ENCODE measurements around the gene GABRA4.

Gene GABRA4

GRCh38 chr4:47012676-47013075 is 19.3 kb upstream of the GABRA4 start:
- Histone ChIP-seq H3K9me3 (ENCODE audit: control insufficient read depth, low read length) (no peaks in the 10 kb centered on the region), H3K27ac (ENCODE audit: insufficient read depth, low read length, poor library complexity, severe bottlenecking) (no peak overlapping the region), H3K4me1 (ENCODE audit: control insufficient read depth, insufficient read depth, low read length, poor library complexity, severe bottlenecking) (peaks cover 3% of the 10 kb centered on the region), H3K36me3 (ENCODE audit: control insufficient read depth, insufficient read depth, low read length) (no peaks in the 10 kb centered on the region), H3K4me3 (ENCODE audit: insufficient read depth, low read depth, low read length, poor library complexity, severe bottlenecking) (no peak overlapping the region), H3K27me3 (replicated peaks; ENCODE audit: control insufficient read depth, insufficient read depth, low read length, poor library complexity, severe bottlenecking) (no peaks in the 10 kb centered on the region)
- no peak for DNase-seq

GRCh38 chr4:47010912-47011446 is 17.6 kb upstream of the GABRA4 start:
- Histone ChIP-seq H3K4me3 (ENCODE audit: insufficient read depth, low read depth, low read length, poor library complexity, severe bottlenecking) (peak overlapping the region; percentile 19), H3K36me3 (ENCODE audit: control insufficient read depth, insufficient read depth, low read length) (no peaks in the 10 kb centered on the region), H3K9me3 (ENCODE audit: control insufficient read depth, low read length) (no peaks in the 10 kb centered on the region), H3K27me3 (replicated peaks; ENCODE audit: control insufficient read depth, insufficient read depth, low read length, poor library complexity, severe bottlenecking) (no peaks in the 10 kb centered on the region), H3K27ac (ENCODE audit: insufficient read depth, low read length, poor library complexity, severe bottlenecking) (no peak overlapping the region), H3K4me1 (ENCODE audit: control insufficient read depth, insufficient read depth, low read length, poor library complexity, severe bottlenecking) (peaks cover 3% of the 10 kb centered on the region)
- no peak for DNase-seq

GRCh38 chr4:47010347-47010911 is 17.0 kb upstream of the GABRA4 start:
- no peak for DNase-seq
- Histone ChIP-seq H3K36me3 (ENCODE audit: control insufficient read depth, insufficient read depth, low read length) (no peaks in the 10 kb centered on the region), H3K27me3 (replicated peaks; ENCODE audit: control insufficient read depth, insufficient read depth, low read length, poor library complexity, severe bottlenecking) (no peaks in the 10 kb centered on the region), H3K27ac (ENCODE audit: insufficient read depth, low read length, poor library complexity, severe bottlenecking) (no peak overlapping the region), H3K4me1 (ENCODE audit: control insufficient read depth, insufficient read depth, low read length, poor library complexity, severe bottlenecking) (peaks cover 3% of the 10 kb centered on the region), H3K9me3 (ENCODE audit: control insufficient read depth, low read length) (no peaks in the 10 kb centered on the region), H3K4me3 (ENCODE audit: insufficient read depth, low read depth, low read length, poor library complexity, severe bottlenecking) (peak overlapping the region; percentile 7)

GRCh38 chr4:47002580-47002979 is 9.2 kb upstream of the GABRA4 start:
- H3K4me1 ChIP-seq (ENCODE audit: control insufficient read depth, insufficient read depth, low read length, poor library complexity, severe bottlenecking): no peaks in the 10 kb centered on the region
- no peak for DNase-seq
- H3K4me3 ChIP-seq (ENCODE audit: insufficient read depth, low read depth, low read length, poor library complexity, severe bottlenecking): no peak overlapping the region
- H3K36me3 ChIP-seq (ENCODE audit: control insufficient read depth, insufficient read depth, low read length): no peaks in the 10 kb centered on the region
- H3K9me3 ChIP-seq (ENCODE audit: control insufficient read depth, low read length): no peaks in the 10 kb centered on the region
- no peaks in the 10 kb centered on the region for H3K27me3 ChIP-seq (replicated peaks; ENCODE audit: control insufficient read depth, insufficient read depth, low read length, poor library complexity, severe bottlenecking)
- no peak overlapping the region for H3K27ac ChIP-seq (ENCODE audit: insufficient read depth, low read length, poor library complexity, severe bottlenecking)

- DNase-seq: no peak
- H3K4me3 ChIP-seq (ENCODE audit: insufficient read depth, low read depth, low read length, poor library complexity, severe bottlenecking): no peak overlapping the region
- no peaks in the 10 kb centered on the region for H3K36me3 ChIP-seq (ENCODE audit: control insufficient read depth, insufficient read depth, low read length)
- H3K9me3 ChIP-seq (ENCODE audit: control insufficient read depth, low read length): no peaks in the 10 kb centered on the region
- H3K27me3 ChIP-seq (replicated peaks; ENCODE audit: control insufficient read depth, insufficient read depth, low read length, poor library complexity, severe bottlenecking): no peaks in the 10 kb centered on the region
- H3K27ac ChIP-seq (ENCODE audit: insufficient read depth, low read length, poor library complexity, severe bottlenecking): no peak overlapping the region
- no peaks in the 10 kb centered on the region for H3K4me1 ChIP-seq (ENCODE audit: control insufficient read depth, insufficient read depth, low read length, poor library complexity, severe bottlenecking)
These were observed 7.0 kb upstream of the GABRA4 start for GRCh38 chr4:47000406-47000805.

GRCh38 chr4:46999566-46999965 is 6.2 kb upstream of the GABRA4 start:
- H3K27me3 ChIP-seq (replicated peaks; ENCODE audit: control insufficient read depth, insufficient read depth, low read length, poor library complexity, severe bottlenecking): peaks cover 3% of the 10 kb centered on the region
- no peak overlapping the region for H3K27ac ChIP-seq (ENCODE audit: insufficient read depth, low read length, poor library complexity, severe bottlenecking)
- H3K9me3 ChIP-seq (ENCODE audit: control insufficient read depth, low read length): no peaks in the 10 kb centered on the region
- H3K4me1 ChIP-seq (ENCODE audit: control insufficient read depth, insufficient read depth, low read length, poor library complexity, severe bottlenecking): no peaks in the 10 kb centered on the region
- DNase-seq: no peak
- H3K4me3 ChIP-seq (ENCODE audit: insufficient read depth, low read depth, low read length, poor library complexity, severe bottlenecking): no peak overlapping the region
- H3K36me3 ChIP-seq (ENCODE audit: control insufficient read depth, insufficient read depth, low read length): no peaks in the 10 kb centered on the region

- H3K4me3 ChIP-seq (ENCODE audit: insufficient read depth, low read depth, low read length, poor library complexity, severe bottlenecking): no peak overlapping the region
- H3K4me1 ChIP-seq (ENCODE audit: control insufficient read depth, insufficient read depth, low read length, poor library complexity, severe bottlenecking): peaks cover 3% of the 10 kb centered on the region
- no peak overlapping the region for H3K27ac ChIP-seq (ENCODE audit: insufficient read depth, low read length, poor library complexity, severe bottlenecking)
- no peaks in the 10 kb centered on the region for H3K9me3 ChIP-seq (ENCODE audit: control insufficient read depth, low read length)
- no peak for DNase-seq
- peaks cover 14% of the 10 kb centered on the region for H3K27me3 ChIP-seq (replicated peaks; ENCODE audit: control insufficient read depth, insufficient read depth, low read length, poor library complexity, severe bottlenecking)
- H3K36me3 ChIP-seq (ENCODE audit: control insufficient read depth, insufficient read depth, low read length): no peaks in the 10 kb centered on the region
These were observed 625 bp upstream of the GABRA4 start for GRCh38 chr4:46994007-46994405.

GRCh38 chr4:46992338-46992737 is 1.0 kb downstream of the GABRA4 start:
- Histone ChIP-seq H3K36me3 (ENCODE audit: control insufficient read depth, insufficient read depth, low read length) (no peaks in the 10 kb centered on the region), H3K4me1 (ENCODE audit: control insufficient read depth, insufficient read depth, low read length, poor library complexity, severe bottlenecking) (peaks cover 3% of the 10 kb centered on the region), H3K27me3 (replicated peaks; ENCODE audit: control insufficient read depth, insufficient read depth, low read length, poor library complexity, severe bottlenecking) (peaks cover 14% of the 10 kb centered on the region), H3K9me3 (ENCODE audit: control insufficient read depth, low read length) (no peaks in the 10 kb centered on the region), H3K4me3 (ENCODE audit: insufficient read depth, low read depth, low read length, poor library complexity, severe bottlenecking) (no peak overlapping the region), H3K27ac (ENCODE audit: insufficient read depth, low read length, poor library complexity, severe bottlenecking) (no peak overlapping the region)
- no peak for DNase-seq

- no peak overlapping the region for H3K27ac ChIP-seq (ENCODE audit: insufficient read depth, low read length, poor library complexity, severe bottlenecking)
- no peak overlapping the region for H3K4me3 ChIP-seq (ENCODE audit: insufficient read depth, low read depth, low read length, poor library complexity, severe bottlenecking)
- peaks cover 4% of the 10 kb centered on the region for H3K27me3 ChIP-seq (replicated peaks; ENCODE audit: control insufficient read depth, insufficient read depth, low read length, poor library complexity, severe bottlenecking)
- no peaks in the 10 kb centered on the region for H3K36me3 ChIP-seq (ENCODE audit: control insufficient read depth, insufficient read depth, low read length)
- no peak for DNase-seq
- no peaks in the 10 kb centered on the region for H3K9me3 ChIP-seq (ENCODE audit: control insufficient read depth, low read length)
- no peaks in the 10 kb centered on the region for H3K4me1 ChIP-seq (ENCODE audit: control insufficient read depth, insufficient read depth, low read length, poor library complexity, severe bottlenecking)
These were observed 6.3 kb downstream of the GABRA4 start for GRCh38 chr4:46986922-46987638.

GRCh38 chr4:46984781-46985180 is 8.6 kb downstream of the GABRA4 start:
- no peak for DNase-seq
- Histone ChIP-seq H3K4me3 (ENCODE audit: insufficient read depth, low read depth, low read length, poor library complexity, severe bottlenecking) (no peak overlapping the region), H3K27ac (ENCODE audit: insufficient read depth, low read length, poor library complexity, severe bottlenecking) (no peak overlapping the region), H3K4me1 (ENCODE audit: control insufficient read depth, insufficient read depth, low read length, poor library complexity, severe bottlenecking) (no peaks in the 10 kb centered on the region), H3K9me3 (ENCODE audit: control insufficient read depth, low read length) (no peaks in the 10 kb centered on the region), H3K36me3 (ENCODE audit: control insufficient read depth, insufficient read depth, low read length) (no peaks in the 10 kb centered on the region), H3K27me3 (replicated peaks; ENCODE audit: control insufficient read depth, insufficient read depth, low read length, poor library complexity, severe bottlenecking) (no peaks in the 10 kb centered on the region)
